Measurements from ENCODE around the gene MKX.

MKX gene

DNA sequence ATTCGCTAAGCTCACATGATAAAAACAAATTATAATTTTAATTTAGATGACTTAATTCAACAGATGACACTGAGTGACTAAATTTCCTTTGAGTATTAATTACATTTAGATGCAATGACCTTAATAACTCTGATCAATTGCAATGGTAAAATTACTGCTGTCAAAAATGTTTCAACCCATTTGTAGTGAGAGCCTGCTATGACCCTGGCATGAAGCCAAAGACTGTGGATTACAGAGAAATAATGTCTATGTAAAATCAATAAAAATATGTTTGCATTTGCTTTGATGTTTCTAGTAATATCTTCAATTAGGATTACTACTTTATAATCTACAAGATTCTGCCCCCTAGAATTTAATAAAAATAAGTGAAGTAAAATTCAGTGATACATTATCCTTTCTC lies 15.6 kb downstream of the MKX start:
- no peak overlapping the region for H3K4me3 ChIP-seq (ENCODE audit: low read depth, low read length)
- H3K36me3 ChIP-seq (ENCODE audit: control insufficient read depth, insufficient read depth, low read length) = no peaks in the 10 kb centered on the region
- no peaks in the 10 kb centered on the region for H3K9me3 ChIP-seq (ENCODE audit: control insufficient read depth, insufficient read depth, low read length)
- H3K9ac ChIP-seq (ENCODE audit: low read depth, low read length) = no peak overlapping the region
- no peaks in the 10 kb centered on the region for H3K27me3 ChIP-seq (ENCODE audit: control insufficient read depth, insufficient read depth, low read length)
- H3K4me1 ChIP-seq (ENCODE audit: control insufficient read depth, insufficient read depth, low read length) = no peaks in the 10 kb centered on the region

GRCh38 chr10:27728338-27728737 lies 17.3 kb downstream of the MKX start:
- H3K27me3 ChIP-seq (ENCODE audit: control insufficient read depth, insufficient read depth, low read length) = no peaks in the 10 kb centered on the region
- H3K9ac ChIP-seq (ENCODE audit: low read depth, low read length) = no peak overlapping the region
- no peaks in the 10 kb centered on the region for H3K9me3 ChIP-seq (ENCODE audit: control insufficient read depth, insufficient read depth, low read length)
- no peak overlapping the region for H3K4me3 ChIP-seq (ENCODE audit: low read depth, low read length)
- H3K4me1 ChIP-seq (ENCODE audit: control insufficient read depth, insufficient read depth, low read length) = no peaks in the 10 kb centered on the region
- H3K36me3 ChIP-seq (ENCODE audit: control insufficient read depth, insufficient read depth, low read length) = no peaks in the 10 kb centered on the region

GRCh38 chr10:27724287-27724686 lies 21.3 kb downstream of the MKX start:
- H3K9ac ChIP-seq (ENCODE audit: low read depth, low read length) = no peak overlapping the region
- no peak overlapping the region for H3K4me3 ChIP-seq (ENCODE audit: low read depth, low read length)
- no peaks in the 10 kb centered on the region for H3K4me1 ChIP-seq (ENCODE audit: control insufficient read depth, insufficient read depth, low read length)
- no peaks in the 10 kb centered on the region for H3K36me3 ChIP-seq (ENCODE audit: control insufficient read depth, insufficient read depth, low read length)
- no peaks in the 10 kb centered on the region for H3K27me3 ChIP-seq (ENCODE audit: control insufficient read depth, insufficient read depth, low read length)
- no peaks in the 10 kb centered on the region for H3K9me3 ChIP-seq (ENCODE audit: control insufficient read depth, insufficient read depth, low read length)

DNA sequence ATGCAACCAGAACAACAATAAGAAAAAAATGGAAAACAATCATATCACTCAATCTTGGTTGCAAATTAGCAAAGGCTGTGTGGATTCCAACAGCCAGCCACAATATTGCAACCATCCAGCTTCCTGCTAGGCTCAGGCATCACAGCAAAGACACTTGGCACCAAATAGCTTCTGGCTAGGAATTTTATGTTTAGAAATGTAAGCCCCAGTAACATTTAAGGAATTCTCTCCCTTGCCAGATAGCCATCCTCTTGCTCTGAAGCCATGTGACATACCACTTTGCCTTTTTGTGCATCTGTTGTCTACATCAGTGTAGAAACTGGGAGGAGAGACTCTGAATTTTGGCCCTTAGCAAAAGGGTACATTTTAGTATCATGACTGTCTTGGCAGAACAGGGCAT lies 22.2 kb downstream of the MKX start:
- no peaks in the 10 kb centered on the region for H3K27me3 ChIP-seq (ENCODE audit: control insufficient read depth, insufficient read depth, low read length)
- no peaks in the 10 kb centered on the region for H3K9me3 ChIP-seq (ENCODE audit: control insufficient read depth, insufficient read depth, low read length)
- H3K4me3 ChIP-seq (ENCODE audit: low read depth, low read length) = no peak overlapping the region
- no peaks in the 10 kb centered on the region for H3K4me1 ChIP-seq (ENCODE audit: control insufficient read depth, insufficient read depth, low read length)
- H3K36me3 ChIP-seq (ENCODE audit: control insufficient read depth, insufficient read depth, low read length) = no peaks in the 10 kb centered on the region
- no peak overlapping the region for H3K9ac ChIP-seq (ENCODE audit: low read depth, low read length)

GRCh38 chr10:27720529-27720928 lies 25.1 kb downstream of the MKX start:
- Histone ChIP-seq H3K27me3 (ENCODE audit: control insufficient read depth, insufficient read depth, low read length) (no peaks in the 10 kb centered on the region), H3K4me1 (ENCODE audit: control insufficient read depth, insufficient read depth, low read length) (no peaks in the 10 kb centered on the region), H3K4me3 (ENCODE audit: low read depth, low read length) (no peak overlapping the region)

DNA sequence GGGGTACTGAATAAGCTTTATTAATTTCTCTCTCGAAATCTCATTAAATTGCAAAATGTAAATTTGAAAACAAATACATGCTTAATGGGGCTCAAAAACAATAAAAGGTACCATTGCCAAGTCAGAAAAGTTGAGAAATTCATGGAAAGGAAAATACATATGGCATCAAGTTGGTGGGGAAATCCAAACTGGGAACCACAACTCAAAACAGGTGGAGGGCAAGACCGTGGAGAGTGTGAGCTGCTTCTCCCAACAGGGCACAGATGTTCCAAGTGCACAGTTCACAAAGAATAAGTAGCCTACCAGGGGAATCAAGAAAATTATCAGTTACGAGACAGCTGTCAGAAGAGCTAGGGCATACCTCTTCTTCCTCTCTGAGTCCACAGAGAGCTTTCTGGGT lies 26.6 kb downstream of the MKX start:
- no peaks in the 10 kb centered on the region for H3K9me3 ChIP-seq (ENCODE audit: control insufficient read depth, insufficient read depth, low read length)
- no peaks in the 10 kb centered on the region for H3K36me3 ChIP-seq (ENCODE audit: control insufficient read depth, insufficient read depth, low read length)
- H3K9ac ChIP-seq (ENCODE audit: low read depth, low read length) = no peak overlapping the region
- no peak overlapping the region for H3K4me3 ChIP-seq (ENCODE audit: low read depth, low read length)
- no peaks in the 10 kb centered on the region for H3K4me1 ChIP-seq (ENCODE audit: control insufficient read depth, insufficient read depth, low read length)
- no peaks in the 10 kb centered on the region for H3K27me3 ChIP-seq (ENCODE audit: control insufficient read depth, insufficient read depth, low read length)

More at GRCh38 chr10:27720529-27720928, 25.1 kb downstream of the MKX start:
- Histone ChIP-seq H3K36me3 (ENCODE audit: control insufficient read depth, insufficient read depth, low read length) (no peaks in the 10 kb centered on the region), H3K9me3 (ENCODE audit: control insufficient read depth, insufficient read depth, low read length) (no peaks in the 10 kb centered on the region), H3K9ac (ENCODE audit: low read depth, low read length) (no peak overlapping the region)

DNA sequence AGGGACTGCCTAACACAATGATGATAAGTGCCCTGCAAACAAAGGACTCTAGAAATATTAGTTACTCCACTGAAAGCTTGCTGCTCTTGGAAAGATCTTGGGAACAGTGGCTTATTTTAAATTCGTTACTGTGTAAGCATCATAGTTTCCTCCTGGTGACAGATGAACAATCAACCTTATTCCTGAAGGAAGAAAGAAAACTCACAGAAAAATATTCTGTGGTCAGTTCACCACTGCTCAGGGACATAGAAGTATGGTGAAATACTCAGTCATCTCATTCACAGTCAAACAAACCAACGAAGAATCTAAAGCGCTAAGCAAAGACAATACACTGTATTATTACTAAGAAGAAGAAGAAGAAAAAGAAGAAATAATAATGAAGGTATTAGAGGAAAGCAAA lies 27.8 kb downstream of the MKX start:
- H3K36me3 ChIP-seq (ENCODE audit: control insufficient read depth, insufficient read depth, low read length) = no peaks in the 10 kb centered on the region
- no peak overlapping the region for H3K4me3 ChIP-seq (ENCODE audit: low read depth, low read length)
- H3K4me1 ChIP-seq (ENCODE audit: control insufficient read depth, insufficient read depth, low read length) = no peaks in the 10 kb centered on the region
- H3K27me3 ChIP-seq (ENCODE audit: control insufficient read depth, insufficient read depth, low read length) = no peaks in the 10 kb centered on the region
- H3K9me3 ChIP-seq (ENCODE audit: control insufficient read depth, insufficient read depth, low read length) = no peaks in the 10 kb centered on the region
- H3K9ac ChIP-seq (ENCODE audit: low read depth, low read length) = no peak overlapping the region

GRCh38 chr10:27717224-27717623 lies 28.4 kb downstream of the MKX start:
- Histone ChIP-seq H3K9ac (ENCODE audit: low read depth, low read length) (no peak overlapping the region), H3K4me1 (ENCODE audit: control insufficient read depth, insufficient read depth, low read length) (no peaks in the 10 kb centered on the region), H3K4me3 (ENCODE audit: low read depth, low read length) (no peak overlapping the region), H3K9me3 (ENCODE audit: control insufficient read depth, insufficient read depth, low read length) (no peaks in the 10 kb centered on the region), H3K36me3 (ENCODE audit: control insufficient read depth, insufficient read depth, low read length) (no peaks in the 10 kb centered on the region), H3K27me3 (ENCODE audit: control insufficient read depth, insufficient read depth, low read length) (no peaks in the 10 kb centered on the region)

DNA sequence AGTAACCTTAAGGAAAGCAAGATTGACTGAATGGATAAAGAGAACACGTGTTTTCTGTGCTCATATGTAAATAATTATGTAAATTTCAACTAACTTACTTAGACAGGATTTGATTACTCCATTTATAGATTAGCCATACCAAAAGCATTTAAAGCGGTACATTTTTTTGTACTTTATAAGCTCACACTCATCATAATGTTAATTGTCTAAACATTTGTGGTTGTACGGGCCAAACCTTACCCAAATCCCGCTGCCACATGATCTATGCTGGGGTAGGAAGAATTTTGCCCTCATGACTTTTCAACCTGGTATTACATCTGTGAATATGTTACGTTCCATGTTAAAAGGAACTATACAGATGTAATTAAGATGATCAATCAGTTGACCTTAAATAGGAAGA lies 29.1 kb downstream of the MKX start:
- Histone ChIP-seq H3K36me3 (ENCODE audit: control insufficient read depth, insufficient read depth, low read length) (no peaks in the 10 kb centered on the region), H3K4me1 (ENCODE audit: control insufficient read depth, insufficient read depth, low read length) (no peaks in the 10 kb centered on the region), H3K4me3 (ENCODE audit: low read depth, low read length) (no peak overlapping the region), H3K9ac (ENCODE audit: low read depth, low read length) (no peak overlapping the region), H3K27me3 (ENCODE audit: control insufficient read depth, insufficient read depth, low read length) (no peaks in the 10 kb centered on the region), H3K9me3 (ENCODE audit: control insufficient read depth, insufficient read depth, low read length) (no peaks in the 10 kb centered on the region)

GRCh38 chr10:27715505-27715904 lies 30.1 kb downstream of the MKX start:
- Histone ChIP-seq H3K9me3 (ENCODE audit: control insufficient read depth, insufficient read depth, low read length) (no peaks in the 10 kb centered on the region), H3K4me3 (ENCODE audit: low read depth, low read length) (no peak overlapping the region), H3K9ac (ENCODE audit: low read depth, low read length) (no peak overlapping the region), H3K27me3 (ENCODE audit: control insufficient read depth, insufficient read depth, low read length) (no peaks in the 10 kb centered on the region), H3K4me1 (ENCODE audit: control insufficient read depth, insufficient read depth, low read length) (no peaks in the 10 kb centered on the region), H3K36me3 (ENCODE audit: control insufficient read depth, insufficient read depth, low read length) (no peaks in the 10 kb centered on the region)

DNA sequence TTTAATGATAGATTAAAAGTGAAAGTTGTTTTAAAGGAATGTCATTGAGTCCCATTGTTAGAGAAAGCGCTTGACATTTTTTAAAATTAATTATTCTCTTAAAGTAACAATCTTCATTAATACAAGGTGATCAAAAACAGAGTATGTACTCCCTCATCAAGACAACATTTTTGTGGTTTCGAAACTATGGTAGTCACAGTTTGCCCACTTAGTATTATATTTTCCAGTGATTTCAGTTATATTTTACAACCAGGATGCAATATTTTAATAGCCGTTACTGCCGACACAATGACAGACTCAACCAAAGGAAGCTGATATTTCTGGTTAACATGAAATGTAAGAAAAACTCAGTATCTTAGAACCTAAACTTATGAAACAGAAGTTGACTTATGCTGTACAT lies 31.3 kb downstream of the MKX start:
- no peaks in the 10 kb centered on the region for H3K9me3 ChIP-seq (ENCODE audit: control insufficient read depth, insufficient read depth, low read length)
- H3K36me3 ChIP-seq (ENCODE audit: control insufficient read depth, insufficient read depth, low read length) = no peaks in the 10 kb centered on the region
- H3K27me3 ChIP-seq (ENCODE audit: control insufficient read depth, insufficient read depth, low read length) = no peaks in the 10 kb centered on the region
- no peaks in the 10 kb centered on the region for H3K4me1 ChIP-seq (ENCODE audit: control insufficient read depth, insufficient read depth, low read length)
- H3K4me3 ChIP-seq (ENCODE audit: low read depth, low read length) = no peak overlapping the region
- no peak overlapping the region for H3K9ac ChIP-seq (ENCODE audit: low read depth, low read length)

DNA sequence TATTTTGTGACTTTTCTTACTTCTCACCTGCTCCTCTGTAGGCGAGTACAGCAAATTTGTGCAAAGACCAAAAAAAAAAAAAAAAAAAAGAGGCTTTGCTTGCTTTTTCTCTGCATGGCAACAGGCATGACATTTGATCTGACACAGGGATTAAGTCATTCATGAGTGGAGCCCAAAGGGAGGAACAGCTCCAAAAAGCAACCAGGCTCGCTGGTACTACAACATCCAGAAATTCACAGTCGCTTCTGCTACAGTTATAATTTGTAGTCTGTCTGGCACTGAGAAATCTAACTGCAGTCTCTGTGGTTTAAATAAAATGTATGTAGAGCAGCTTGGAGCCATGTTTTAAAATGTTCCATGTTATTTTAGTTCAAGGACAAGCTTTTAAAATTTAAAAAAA lies 31.7 kb downstream of the MKX start:
- Histone ChIP-seq H3K4me3 (ENCODE audit: low read depth, low read length) (no peak overlapping the region), H3K9me3 (ENCODE audit: control insufficient read depth, insufficient read depth, low read length) (no peaks in the 10 kb centered on the region), H3K27me3 (ENCODE audit: control insufficient read depth, insufficient read depth, low read length) (no peaks in the 10 kb centered on the region), H3K36me3 (ENCODE audit: control insufficient read depth, insufficient read depth, low read length) (no peaks in the 10 kb centered on the region), H3K9ac (ENCODE audit: low read depth, low read length) (no peak overlapping the region), H3K4me1 (ENCODE audit: control insufficient read depth, insufficient read depth, low read length) (no peaks in the 10 kb centered on the region)

DNA sequence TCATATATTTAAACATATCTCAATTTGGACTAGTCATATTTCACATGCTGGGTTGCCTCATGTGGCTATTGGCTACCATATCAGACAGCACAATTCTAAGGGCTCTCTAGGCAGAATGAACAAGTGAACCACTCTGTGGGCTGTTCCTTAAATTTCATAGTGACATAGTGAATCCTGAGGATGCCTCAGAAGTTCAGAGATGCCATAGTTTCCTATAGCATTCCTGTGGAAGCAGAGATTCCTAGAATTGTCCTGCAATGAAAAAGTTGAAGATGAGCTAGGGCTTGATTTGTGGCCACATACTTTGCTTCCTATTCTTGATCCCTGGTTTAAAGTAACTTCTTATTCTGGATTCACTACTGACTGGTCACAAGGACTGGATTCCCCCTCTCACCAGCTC lies 35.6 kb downstream of the MKX start:
- Histone ChIP-seq H3K4me3 (ENCODE audit: low read depth, low read length) (no peak overlapping the region), H3K27me3 (ENCODE audit: control insufficient read depth, insufficient read depth, low read length) (no peaks in the 10 kb centered on the region), H3K4me1 (ENCODE audit: control insufficient read depth, insufficient read depth, low read length) (no peaks in the 10 kb centered on the region), H3K9me3 (ENCODE audit: control insufficient read depth, insufficient read depth, low read length) (no peaks in the 10 kb centered on the region), H3K9ac (ENCODE audit: low read depth, low read length) (no peak overlapping the region), H3K36me3 (ENCODE audit: control insufficient read depth, insufficient read depth, low read length) (no peaks in the 10 kb centered on the region)

Measured in iPS-15b (cell line).